SHP77 (cell line): ENCODE results near the gene CHFR.
"Not testable (repeated sequence)": the region's sequence is repeated elsewhere in the genome, so short reads cannot be mapped to it uniquely, and the experiment has no call there.

ENCODE experiments used
- DNase-seq, 2 experiments: peaks; one replicate each; lab custom pipeline; 2025; lab: John Stamatoyannopoulos, UW

CHFR gene

GRCh38 chr12:132839558-132840235, 47.7 kb downstream of the CHFR start:
- DNase-seq = no peak

DNA sequence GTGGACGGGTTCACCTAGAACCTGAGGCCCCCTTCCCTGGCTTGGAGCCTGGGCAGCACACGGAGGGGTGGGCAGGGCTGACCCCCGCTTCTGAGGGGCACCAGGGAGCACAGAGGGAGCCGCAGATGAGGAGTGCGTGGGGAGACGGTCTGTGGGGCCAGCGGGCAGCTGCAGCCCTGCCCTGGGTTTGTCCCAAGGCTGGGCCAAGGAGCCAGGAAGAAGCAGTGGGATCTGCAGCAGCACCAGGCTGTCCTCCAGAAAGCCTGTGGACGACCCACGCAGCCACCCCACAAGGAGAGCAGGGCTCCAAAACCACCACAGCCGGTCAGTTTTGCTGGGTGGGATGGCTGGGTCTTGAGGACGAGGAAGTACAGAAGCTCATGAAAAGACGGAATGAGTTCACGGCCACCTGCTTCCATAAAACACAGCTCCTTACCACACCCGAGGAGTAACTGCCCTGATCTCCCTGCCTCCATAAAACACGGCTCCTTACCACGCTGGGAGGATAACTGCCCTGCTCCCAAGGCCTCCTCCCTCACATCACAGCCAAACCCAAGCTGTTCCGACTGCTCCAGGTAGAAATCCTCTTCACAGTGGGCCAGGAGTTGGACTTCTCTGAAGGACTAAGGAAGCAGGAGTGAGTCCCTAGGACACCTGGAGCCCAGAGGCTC, 48.9 kb downstream of the CHFR start:
- no peak for DNase-seq

DNA sequence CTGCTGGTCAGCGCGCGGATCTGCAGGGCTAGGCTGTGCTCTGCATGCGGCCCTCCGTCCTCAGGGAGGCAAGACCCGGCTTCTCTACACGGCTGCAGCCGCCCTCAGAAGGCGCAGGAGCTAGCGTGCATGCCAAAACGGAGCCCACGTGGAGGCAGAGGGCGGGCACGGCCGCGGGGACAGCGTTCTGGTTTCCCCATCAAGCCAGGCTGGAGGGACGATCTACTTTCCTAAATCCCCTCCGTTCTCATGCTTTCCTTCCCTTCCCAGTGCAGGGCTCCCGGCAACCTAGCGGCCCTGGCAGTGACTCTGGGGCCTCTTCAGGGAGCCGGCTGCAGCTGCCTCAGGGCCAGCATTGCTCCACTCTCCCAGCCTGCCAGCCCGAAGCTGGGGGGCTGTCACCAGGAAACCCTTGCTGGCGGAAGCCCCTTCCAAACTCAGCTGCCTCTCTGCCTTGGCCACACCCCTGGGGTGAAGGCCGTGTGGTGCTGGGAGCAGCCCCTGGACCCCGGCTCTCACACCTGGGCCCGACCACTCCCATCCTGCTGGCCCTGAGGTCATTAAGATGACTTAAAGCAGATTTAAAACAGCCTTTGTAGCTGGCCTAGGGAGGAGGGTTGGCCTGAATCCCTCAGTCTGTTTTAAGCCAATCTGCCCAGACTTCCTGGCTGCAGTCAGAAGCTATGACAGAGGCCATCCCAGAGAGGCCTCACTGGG, 49.6 kb downstream of the CHFR start:
- DNase-seq = no peak

- DNase-seq = no peak
Measured at GRCh38 chr12:132836795-132837331, 50.5 kb downstream of the CHFR start.

DNA sequence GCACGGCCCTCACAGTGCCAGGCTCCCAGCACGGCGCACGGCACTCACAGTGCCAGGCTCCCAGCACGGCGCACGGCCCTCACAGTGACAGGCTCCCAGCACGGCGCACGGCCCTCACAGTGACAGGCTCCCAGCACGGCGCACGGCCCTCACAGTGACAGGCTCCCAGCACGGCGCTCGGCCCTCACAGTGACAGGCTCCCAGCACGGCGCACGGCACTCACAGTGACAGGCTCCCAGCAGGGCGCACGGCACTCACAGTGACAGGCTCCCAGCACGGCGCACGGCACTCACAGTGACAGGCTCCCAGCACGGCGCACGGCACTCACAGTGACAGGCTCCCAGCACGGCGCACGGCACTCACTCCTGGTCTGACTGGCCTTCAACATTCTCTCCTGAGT, 51.2 kb downstream of the CHFR start:
- not testable (repeated sequence) for DNase-seq

DNA sequence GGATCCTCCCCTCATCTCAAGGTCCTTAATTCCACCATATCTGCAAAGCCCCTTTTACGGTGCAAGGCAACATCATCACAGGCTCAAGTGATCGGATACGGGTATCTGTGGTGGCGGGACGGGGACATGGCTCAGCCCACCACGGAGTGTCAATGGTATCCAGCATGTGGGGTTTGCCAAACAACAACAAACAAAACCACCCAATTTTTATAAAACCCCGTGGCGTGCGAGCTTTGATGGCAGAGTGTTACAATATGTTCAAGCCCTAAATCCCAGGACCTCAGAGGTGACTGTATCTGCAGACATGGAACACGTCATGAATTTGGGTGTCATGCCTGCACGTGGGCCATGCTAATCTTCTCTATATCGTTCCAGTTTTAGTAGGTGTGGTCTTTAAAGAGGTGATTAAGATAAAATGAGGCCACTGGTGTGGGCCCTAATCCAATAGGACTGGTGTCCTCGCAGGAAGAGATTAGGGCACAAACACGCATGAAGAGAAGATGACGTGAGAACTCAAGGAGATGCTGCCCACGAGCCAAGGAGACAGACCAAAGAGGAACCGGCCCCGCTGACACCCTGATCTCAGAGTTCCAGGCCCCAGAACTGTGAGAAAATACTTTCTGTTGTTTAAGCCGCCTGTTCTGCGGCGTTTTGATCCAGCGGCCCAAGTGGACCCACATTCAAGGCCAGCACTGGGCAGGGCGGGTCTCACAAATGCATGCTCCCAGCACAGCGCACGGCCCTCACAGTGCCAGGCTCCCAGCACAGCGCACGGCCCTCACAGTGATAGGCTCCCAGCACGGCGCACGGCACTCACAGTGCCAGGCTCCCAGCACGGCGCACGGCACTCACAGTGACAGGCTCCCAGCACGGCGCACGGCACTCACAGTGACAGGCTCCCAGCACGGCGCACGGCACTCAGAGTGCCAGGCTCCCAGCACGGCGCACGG, 52.1 kb downstream of the CHFR start:
- no peak for DNase-seq

DNA sequence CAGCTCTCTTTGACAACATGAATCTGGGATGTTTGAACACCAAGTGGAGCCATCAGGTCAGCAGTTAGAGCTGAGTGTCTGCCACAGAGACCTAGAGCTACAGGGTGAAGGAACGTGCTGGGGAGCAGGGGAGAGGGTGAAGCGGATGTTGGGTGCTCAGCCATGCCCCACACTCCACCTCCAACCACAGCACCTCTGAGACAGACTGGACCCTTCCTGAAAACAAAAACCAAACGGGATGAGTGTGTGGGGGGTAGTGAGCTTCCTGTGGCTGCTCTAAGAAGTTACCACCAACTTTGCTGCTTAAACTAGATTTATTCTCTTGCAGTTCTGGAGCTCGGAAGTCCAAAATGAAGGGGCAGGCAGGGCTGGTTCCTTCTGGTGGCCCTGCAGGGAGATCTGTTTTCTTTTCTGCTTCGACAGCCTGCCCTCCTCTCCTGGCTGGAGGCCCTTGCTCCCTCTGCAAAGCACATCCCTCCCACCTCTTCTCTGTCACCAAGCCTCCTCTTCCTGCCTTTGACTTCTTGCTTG, 53.2 kb downstream of the CHFR start:
- no peak for DNase-seq

DNA sequence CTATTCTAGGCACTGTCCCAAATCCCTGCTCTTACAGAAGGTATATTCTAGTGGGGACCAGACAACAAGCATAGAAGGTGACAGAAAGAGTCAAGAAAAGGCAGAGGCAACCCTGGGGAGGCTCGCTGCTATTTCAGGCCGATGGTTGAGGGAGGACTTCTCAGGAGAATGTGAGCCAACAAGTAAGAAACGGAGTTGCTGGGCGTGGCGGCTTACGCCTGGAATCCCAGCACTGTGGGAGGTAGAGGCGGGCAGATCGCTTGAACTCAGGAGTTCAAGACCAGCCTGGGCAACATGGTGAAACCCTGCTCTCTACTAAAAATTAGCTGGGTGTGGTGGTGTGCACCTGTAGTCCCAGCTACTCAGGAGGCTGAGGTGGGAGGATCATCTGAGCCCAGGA, 54.1 kb downstream of the CHFR start:
- no peak for DNase-seq

- no peak for DNase-seq
Measured at GRCh38 chr12:132831771-132832170, 55.6 kb downstream of the CHFR start.

- DNase-seq = peak; percentile 94 to 96
Measured at GRCh38 chr12:132828706-132829534, 58.5 kb downstream of the CHFR start, which contains the start of gene GOLGA3. Gene GOLGA3, minus strand, starts transcription at chr12:132828869. Its CDS starts 6,741 bp downstream, at chr12:132822128.

GRCh38 chr12:132827763-132828703, 59.4 kb downstream of the CHFR start:
- DNase-seq = peak; percentile 16 to 18

DNA sequence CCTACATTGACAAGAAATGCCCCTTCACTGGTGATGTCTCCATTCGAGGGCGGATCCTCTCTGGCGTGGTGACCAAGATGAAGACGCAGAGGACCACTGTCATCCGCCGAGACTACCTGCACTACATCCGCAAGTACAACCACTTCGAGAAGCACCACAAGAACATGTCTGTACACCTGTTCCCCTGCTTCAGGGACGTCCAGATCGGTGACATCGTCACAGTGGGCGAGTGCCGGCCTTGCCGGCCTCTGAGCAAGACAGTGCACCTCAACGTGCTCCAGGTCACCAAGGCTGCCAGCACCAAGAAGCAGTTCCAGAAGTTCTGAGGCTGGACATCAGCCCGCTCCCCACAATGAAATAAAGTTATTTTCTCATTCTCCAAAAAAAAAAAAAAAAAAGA, 61.5 kb downstream of the CHFR start:
- no peak for DNase-seq

DNA sequence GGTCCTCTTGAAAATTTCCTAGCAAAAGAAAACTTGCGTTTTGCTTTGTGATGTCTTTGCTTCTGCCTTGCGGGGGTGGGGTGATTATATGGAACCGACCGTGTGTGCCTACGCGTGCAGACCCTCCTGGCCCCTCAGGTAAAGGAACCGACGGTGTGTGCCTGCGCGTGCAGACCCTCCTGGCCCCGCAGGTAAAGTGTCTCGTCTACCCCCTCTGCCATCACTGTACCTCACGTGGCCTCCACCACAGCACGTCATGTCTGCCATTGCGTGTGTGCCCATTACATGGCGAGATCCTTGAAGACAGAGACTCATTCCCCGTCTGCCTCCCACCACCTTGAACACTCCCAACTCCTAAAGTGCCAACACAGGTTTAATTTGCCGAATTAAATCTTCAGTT, 62.3 kb downstream of the CHFR start:
- DNase-seq = no peak

GRCh38 chr12:132824053-132824452, 63.4 kb downstream of the CHFR start:
- no peak for DNase-seq

DNA sequence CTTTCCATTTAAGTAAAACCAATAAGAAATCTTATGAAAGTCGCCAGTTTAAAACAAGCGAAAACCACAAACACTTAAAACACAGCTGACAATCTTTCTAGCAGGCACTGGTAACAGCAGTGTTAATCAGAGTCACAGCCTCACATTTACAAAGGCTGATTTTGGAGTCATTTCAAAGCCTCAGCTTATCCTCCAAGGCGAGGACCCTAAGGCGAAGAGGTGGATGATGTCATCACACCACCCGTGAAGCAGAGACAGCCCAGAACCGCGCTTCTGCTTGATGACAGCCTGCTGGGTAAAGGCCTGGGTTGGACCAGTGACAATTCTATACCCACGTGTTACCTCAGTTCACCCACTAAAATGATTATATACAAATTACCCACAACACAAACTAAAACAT, 68.8 kb downstream of the CHFR start:
- no peak for DNase-seq

- no peak for DNase-seq
Measured at GRCh38 chr12:132814232-132814631, 73.2 kb downstream of the CHFR start.

DNA sequence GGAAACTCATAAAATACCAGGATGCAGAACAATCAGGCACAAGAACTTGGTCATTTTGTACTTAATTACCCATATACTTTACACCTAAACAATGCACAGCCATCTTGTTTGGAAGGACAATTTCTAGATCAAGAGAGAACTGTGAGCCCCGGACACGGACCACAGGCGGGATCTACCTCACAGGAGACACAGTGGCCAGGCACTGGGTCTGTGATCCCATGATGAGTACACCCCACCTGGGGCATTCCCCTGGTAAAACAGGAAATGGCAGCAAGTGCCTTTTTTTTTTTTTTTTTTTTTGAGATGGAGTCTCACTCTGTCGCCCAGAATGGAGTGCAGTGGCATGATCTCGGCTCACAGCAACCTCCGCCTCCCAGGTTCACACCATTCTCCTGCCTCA, 74.0 kb downstream of the CHFR start:
- DNase-seq = no peak

- no peak for DNase-seq
Measured at GRCh38 chr12:132812631-132813305, 74.6 kb downstream of the CHFR start.

DNA sequence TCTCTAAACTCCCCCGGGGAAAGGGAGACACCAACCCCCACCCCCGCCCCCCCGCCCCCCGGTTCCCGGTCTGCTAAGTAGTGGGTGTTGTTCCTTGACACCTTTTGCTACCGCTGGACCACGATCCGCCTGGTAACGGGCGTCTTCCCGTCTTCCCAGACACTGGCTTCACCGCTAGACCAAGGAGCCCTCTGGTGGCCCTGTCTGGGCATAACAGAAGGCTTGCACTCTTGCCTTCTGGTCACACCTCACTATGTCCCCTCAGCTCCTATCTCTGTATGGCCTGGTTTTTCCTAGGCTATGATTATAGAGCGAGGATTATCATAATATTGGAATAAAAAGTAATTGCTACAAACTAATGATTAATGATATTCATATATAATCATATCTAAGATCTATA, 78.0 kb downstream of the CHFR start:
- DNase-seq = peak in 1 of 2 experiments; percentile 2
